Measurements from ENCODE around the gene PLEKHG2.
A peak's percentile ranks its signal among the peaks of the same experiment; 100 is the strongest.
"Not testable (repeated sequence)": the region's sequence is repeated elsewhere in the genome, so short reads cannot be mapped to it uniquely, and the experiment has no call there.

The PLEKHG2 gene, protein sequence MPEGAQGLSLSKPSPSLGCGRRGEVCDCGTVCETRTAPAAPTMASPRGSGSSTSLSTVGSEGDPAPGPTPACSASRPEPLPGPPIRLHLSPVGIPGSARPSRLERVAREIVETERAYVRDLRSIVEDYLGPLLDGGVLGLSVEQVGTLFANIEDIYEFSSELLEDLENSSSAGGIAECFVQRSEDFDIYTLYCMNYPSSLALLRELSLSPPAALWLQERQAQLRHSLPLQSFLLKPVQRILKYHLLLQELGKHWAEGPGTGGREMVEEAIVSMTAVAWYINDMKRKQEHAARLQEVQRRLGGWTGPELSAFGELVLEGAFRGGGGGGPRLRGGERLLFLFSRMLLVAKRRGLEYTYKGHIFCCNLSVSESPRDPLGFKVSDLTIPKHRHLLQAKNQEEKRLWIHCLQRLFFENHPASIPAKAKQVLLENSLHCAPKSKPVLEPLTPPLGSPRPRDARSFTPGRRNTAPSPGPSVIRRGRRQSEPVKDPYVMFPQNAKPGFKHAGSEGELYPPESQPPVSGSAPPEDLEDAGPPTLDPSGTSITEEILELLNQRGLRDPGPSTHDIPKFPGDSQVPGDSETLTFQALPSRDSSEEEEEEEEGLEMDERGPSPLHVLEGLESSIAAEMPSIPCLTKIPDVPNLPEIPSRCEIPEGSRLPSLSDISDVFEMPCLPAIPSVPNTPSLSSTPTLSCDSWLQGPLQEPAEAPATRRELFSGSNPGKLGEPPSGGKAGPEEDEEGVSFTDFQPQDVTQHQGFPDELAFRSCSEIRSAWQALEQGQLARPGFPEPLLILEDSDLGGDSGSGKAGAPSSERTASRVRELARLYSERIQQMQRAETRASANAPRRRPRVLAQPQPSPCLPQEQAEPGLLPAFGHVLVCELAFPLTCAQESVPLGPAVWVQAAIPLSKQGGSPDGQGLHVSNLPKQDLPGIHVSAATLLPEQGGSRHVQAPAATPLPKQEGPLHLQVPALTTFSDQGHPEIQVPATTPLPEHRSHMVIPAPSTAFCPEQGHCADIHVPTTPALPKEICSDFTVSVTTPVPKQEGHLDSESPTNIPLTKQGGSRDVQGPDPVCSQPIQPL (N-terminal part only)

GRCh38 chr19:39412100-39412866, at the start of gene PLEKHG2:
TSS of gene PLEKHG2 (plus strand) at chr19:39412669. CDS start at chr19:39414087, 1,418 bp downstream.
- DNase-seq = peak; percentile 99

GRCh38 chr19:39362682-39363657, 49.5 kb upstream of the PLEKHG2 start:
- DNase-seq = no peak

DNA sequence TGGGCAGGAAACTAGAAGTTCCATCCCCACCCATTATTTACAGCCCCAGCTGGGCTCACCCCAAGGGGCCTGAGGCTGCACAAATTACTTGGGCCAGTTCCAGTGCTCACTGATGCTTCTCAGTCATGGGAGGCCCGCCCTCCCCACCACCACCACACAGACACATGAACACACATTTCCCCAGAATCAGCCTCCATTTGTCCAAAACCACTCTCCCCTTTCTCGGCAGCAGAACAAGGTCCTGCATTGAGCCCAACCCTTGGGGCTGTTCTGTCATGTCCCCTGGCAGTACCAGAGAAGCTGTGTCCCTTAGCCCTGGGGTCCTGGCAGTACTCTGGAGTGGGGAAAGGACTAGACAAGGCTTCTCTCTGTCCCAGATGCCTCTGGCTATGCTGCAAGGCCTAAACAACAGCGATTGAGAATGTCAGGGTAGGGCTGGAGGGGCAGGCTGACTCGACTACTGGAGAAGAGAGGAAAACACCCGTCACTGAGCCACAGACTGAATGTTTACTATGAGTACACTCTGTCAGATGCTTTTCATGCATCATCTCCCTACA, 48.5 kb upstream of the PLEKHG2 start:
- DNase-seq = no peak

DNA sequence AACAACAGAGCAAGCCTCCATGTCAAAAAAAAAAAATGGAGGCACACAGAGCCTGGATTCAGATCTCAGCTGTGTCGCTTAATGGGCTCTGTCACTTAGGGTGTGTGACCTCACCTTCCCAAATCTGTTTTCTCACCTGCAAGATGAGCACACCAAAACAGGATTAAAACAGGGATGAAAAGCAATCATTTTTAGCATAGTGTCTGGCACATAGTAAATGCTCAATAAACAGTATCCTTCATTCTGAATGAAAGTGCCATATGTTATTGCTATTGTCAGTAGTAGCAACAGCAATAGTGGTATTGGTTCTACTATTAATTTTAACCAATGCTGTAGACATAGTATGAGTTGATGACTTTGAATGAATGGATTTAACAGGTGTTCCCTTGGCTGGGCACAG, 46.9 kb upstream of the PLEKHG2 start:
- no peak for DNase-seq

DNA sequence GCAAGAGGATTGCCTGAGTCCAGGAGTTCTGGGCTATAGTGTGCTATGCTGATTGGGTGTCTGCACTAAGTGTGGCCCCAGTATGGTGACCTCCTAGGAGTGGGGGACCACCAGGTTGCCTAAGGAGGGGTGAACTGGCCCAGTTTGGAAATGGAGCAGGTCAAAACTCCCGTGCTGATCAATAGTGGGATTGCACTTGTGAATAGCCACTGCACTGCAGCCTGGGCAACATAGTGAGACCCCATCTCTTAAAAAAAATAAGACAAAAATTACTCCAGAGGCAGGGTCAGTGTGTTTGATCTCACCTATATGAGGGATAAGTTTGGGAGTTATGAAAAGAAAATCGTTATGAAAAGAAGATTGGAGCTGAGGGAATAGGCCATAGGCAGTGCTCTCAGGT, 43.3 kb upstream of the PLEKHG2 start:
- DNase-seq = no peak

GRCh38 chr19:39370735-39371134, 41.7 kb upstream of the PLEKHG2 start:
- DNase-seq = no peak

- peak; percentile 21 for DNase-seq
These were observed 40.2 kb upstream of the PLEKHG2 start for GRCh38 chr19:39372047-39372802.

DNA sequence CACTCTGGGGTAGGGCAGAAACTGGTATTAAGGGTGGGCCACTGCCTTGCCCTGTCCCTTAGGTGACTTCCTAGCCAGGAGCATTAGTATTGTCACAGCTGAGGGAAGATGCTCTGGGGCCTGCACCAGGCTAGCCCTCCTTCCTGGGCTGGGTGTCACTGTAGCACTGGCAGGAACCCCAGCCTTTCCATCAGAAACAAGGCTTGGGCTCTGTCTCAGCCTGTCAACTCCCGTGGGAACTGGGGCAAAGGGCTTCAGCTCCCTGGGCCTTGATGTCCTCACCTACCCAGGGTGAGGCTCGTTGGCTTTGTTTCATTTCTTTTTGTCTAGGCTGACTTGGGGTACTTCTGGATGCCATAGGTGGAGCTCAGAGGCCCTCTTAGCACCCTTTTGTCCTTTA, 39.5 kb upstream of the PLEKHG2 start:
- no peak for DNase-seq

DNA sequence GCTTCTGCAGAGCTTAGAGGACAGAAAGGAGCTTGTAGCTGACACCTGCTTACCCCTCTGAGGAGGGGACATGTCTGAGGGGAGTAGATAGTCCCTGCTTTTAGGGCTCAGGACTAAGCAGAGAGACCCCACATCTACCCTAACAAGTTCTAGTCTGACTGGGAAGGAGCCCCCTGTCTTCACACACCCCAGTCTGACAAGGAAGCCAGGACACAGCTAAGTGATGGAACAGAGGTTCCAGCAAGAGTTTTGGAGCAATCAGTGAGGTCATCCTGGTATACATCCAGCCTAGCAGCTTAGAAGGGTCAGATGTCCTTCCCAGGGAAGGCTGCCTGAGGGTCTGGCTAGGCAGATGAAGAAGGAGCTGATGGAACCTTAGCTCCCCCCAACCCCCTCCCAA, 36.5 kb upstream of the PLEKHG2 start:
- DNase-seq = no peak

DNA sequence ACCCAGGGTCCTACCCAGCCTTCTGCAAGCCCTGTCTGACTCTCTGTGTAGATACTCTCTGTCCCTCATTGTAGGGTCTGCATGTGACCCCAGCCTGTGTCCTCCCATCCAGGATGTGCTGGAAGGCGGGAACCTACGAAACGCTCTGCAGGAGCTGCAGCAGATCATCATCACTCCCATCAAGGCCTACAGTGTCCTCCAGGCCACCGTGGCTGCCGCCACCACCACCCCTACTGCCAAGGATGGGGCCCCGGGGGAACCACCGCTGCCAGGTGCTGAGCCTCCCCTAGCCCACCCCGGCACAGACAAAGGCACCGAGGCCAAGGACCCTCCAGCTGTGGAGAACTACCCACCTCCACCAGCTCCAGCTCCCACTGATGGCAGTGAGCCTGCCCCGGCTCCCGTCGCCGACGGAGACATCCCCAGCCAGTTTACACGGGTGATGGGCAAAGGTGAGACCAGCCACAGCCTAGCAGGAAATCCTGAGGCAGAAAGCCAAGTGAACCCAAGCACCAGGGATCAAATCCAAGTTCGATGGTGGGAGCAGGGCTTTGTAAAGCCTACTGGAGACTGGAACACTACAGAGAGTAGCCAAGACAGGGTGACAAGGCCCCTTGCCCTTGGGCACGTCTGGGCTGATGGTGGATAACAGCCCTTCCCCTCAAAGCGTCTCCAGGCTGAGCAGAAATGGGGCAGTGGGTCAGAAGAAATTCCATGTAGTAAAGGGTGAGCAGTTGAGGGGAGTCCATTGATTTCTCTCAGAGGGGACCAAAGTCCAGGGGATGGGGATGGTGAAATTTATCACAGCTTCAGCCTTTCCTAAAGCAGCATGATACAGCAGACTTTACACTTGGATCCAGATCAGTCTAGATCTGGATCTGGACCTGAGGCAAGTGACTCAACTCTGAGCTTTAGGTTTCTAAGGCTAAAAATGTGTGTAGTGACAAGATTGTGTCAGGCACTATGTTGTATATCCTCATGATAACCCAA, 34.8 kb upstream of the PLEKHG2 start:
- DNase-seq = no peak

DNA sequence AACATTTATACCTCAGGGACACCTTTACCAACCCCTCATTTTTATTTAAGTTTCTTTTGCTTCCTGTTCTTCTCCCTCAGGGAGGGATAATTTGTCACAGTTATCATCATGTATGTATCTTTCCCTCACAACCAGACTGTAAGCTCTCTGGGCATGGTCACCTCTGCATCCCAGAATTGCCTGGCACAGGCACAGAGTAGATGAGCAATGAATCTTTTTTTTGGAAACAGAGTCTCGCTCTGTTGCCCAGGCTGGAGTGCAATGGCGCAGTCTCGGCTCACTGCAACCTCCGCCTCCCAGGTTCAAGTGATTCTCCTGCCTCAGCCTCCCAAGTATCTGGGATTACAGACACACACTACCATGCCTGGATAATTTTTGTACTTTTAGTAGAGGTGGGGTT, 33.1 kb upstream of the PLEKHG2 start:
- DNase-seq = not testable (repeated sequence)

GRCh38 chr19:39379865-39380396, 32.5 kb upstream of the PLEKHG2 start:
- DNase-seq = no peak

DNA sequence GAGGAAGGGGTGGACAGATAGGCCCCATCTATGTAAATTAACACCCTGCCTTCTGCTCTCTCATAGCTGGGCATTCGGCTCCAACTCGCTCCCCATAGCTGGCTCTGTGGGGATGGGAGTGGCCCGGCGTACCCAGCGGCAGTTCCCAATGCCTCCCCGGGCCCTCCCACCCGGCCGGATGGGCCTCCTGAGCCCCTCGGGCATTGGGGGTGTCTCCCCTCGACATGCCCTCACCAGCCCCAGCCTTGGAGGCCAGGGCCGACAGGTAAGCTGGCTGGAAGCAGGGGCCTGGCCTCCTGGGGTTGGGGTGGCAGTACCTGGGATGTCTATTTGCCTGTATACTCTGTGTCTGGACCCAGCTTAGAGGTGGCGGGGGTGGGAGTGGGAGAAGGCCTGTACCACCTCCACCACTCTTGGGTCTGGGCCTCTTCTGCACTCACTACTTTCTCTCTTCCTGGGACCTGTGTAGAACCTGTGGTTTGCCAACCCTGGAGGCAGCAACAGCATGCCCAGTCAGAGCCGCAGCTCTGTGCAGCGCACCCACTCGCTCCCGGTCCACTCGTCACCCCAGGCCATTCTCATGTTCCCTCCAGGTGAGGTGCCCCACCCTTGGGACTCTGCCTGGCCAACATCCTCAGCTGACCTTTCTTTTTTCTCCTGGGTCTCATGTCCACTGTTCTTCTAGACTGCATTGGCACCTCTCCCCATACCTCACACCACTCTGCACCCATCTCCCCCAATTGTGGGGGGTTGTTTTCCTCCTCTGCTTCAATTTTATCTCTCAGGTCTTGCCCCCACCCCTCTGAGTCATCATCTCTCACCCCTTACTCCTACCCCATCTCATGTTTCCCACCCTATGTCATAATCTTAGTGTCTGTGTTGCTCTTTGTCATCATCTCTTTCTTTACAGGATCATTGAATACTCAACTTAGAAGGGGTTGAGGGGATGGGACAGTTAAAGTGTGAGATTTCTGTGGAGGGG, 31.7 kb upstream of the PLEKHG2 start:
- no peak for DNase-seq

DNA sequence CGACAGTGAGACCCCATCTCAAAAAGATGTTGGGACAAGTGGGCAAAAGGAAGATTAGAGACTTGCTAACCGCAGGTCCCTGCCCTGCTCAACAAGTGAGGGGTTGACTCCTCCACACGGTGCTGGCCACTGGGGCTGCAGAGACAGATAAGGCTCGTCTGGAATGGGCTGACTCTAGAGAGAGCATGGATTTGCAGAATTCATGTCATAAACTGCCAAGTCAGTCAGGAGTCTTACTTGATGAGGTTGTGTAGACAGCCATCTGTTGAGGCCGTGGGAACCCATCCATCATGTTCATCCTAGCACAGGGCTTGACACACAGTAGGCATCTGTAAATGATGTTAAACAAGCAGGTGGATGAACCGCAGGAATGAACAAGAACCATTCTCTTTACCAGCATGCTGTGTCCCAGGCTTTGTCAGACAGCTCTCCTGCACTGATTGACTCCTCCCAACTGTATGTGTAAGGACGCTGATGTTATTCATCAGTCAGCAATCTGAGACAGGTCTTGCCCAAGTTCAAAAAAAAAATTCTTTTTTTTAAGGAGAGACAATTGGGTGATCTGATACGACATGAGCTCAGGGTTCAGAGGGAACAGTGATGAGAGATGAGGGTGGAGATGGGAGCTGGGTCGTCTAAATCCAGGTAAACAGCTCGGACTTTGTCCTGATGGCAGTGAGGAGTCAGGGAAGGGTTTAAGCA, 30.4 kb upstream of the PLEKHG2 start:
- DNase-seq = no peak

DNA sequence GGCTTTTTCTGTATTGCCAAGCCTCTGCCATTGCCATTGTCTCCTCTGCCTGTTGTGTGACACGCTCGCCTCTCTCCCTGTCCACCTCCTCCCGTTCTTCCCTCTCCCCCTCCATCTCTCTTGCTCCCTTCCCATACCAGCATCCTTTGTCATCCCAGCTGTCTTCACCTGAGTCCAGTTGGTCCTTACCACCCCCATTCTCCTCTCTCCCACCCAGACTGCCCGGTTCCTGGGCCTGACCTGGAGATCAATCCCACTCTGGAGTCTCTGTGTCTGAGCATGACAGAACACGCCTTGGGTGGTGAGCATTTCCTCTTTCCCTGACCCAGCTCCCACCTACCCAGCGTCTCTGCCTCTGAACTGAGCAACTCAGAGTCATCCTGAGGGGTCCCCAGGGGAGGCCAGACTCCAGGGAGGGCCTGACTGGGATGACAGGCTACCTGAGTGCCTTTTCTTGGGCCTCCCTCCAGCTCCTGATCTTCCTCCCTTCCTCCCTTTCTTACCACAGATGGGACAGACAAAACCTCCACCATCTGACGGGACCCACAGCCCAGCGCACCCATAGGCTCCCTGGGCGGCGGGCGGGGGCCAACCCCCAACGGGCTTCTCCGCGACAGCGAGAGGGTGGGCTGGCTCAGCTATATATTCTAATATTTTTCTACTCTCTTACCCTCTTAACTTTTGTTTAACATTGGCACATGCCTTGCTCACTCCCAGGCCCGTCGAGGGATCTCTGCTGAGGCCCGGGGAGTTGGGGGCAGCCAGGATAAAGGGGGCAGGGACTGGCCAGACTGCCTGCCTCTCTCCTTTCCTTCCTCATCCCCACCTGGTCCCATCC, 29.3 kb upstream of the PLEKHG2 start:
- no peak for DNase-seq
